Activated CD8-positive, alpha-beta memory T cell treated with anti-CD3 and anti-CD28 coated beads, Interleukin-2, amount 10 ng/mL, durations not matched to agents 7 days and 5 days (primary cell): ENCODE results near the gene FHOD1. TPM values are rescaled to one million over a fixed set of nuclear protein-coding genes. Genes with fewer than 3 reads are reported as not detected.
A peak's percentile ranks its signal among the peaks of the same experiment; 100 is the strongest.

ENCODE experiments used
- ATAC-seq: fragments of 150-1000 bp; cut with Tn5 transposase; one replicate; pipeline ENCODE4 v1.10.0; 2021; ENCODE audit warnings: moderate library complexity
- CTCF ChIA-PET: fragments of 350-600 bp; sonication (Branson Sonifier 250); formaldehyde crosslinking; loops from one replicate; lab custom pipeline; 2021; ENCODE audit warnings: antibody characterized with exemption; lab: Charles Lee
- DNase-seq: peaks from one replicate; pipeline ENCODE4 v3.0.0-alpha.2; 2020
- H3K27ac Mint-ChIP-seq: one replicate; pipeline ENCODE4 v1.8.0; 2021; ENCODE audit warnings: mild to moderate bottlenecking, mixed read lengths
- H3K27me3 Mint-ChIP-seq: one replicate; pipeline ENCODE4 v1.8.0; 2021; ENCODE audit warnings: mixed read lengths
- H3K36me3 Mint-ChIP-seq: one replicate; pipeline ENCODE4 v1.8.0; 2021; ENCODE audit warnings: mild to moderate bottlenecking, mixed read lengths
- H3K4me1 Mint-ChIP-seq: one replicate; pipeline ENCODE4 v1.8.0; 2021; ENCODE audit warnings: mixed read lengths
- H3K4me3 Mint-ChIP-seq: one replicate; pipeline ENCODE4 v1.8.0; 2021; ENCODE audit warnings: mild to moderate bottlenecking, moderate library complexity, mixed read lengths
- H3K9me3 Mint-ChIP-seq: one replicate; pipeline ENCODE4 v1.8.0; 2022; ENCODE audit warnings: low read depth, mixed read lengths
- microRNA-seq: library from miRNA; unstranded; fragments of <30 nt; microRNA quantifications from one replicate; pipeline ENCODE4 v1.2.0, GENCODE V29; 2022
- total RNA-seq, 2 experiments: library from RNA; stranded (reverse); gene quantifications; one replicate each; pipeline ENCODE4 v1.2.3, GENCODE V29; 2021

Gene FHOD1
- total RNA-seq, 2 experiments from 2014 or later, result 101 to 111 TPM

DNA sequence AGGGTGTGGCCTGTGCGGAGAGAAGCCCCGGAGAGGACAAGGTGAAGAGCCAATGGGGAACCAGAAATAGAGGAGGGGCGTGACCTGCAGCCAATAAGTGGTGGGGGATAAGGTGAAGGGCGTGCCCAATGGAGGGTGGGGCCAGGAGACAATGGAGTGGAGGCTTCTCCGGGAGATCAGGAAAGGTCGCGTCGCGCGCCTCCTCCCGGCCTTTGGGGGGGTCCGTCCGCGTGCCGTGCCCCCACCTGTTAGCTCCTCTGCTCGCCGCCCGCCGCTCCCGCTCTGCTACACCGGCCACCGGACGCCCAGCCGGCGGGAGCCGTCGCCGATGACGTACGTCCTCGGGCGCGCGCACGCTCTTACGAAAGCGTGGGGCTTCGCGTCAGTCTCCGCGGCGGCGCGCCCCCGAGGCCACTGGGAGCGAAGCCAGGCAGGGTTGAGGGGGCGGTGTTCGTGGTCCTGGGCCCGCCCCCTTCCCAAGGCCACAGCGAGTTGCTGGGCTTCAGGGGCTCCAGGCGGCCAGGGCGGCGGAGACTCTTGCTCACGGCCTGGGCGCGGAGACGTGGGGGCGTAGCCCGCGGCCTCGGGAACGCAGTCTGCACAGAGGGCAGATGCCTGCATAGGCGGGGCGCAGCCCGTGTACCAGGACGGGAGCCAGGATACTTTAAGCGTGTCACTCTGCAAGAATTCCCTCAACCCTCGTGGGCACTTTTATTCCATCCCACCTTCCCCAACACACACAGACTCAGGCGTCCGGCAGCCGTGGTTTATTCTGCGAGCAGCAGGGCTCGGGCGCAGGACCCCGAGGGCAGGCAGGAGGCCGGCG lies 63.4 kb downstream of the FHOD1 start, which contains the start of gene MATCAP1:
MATCAP1 (minus strand) TSS at position 337 of the 826 bp plus-strand sequence. CDS start 3,353 bp downstream, outside the sequence.
- peaks cover 18% of the 10 kb centered on the region for H3K27me3 Mint-ChIP-seq
- DNase-seq (peak; percentile 98), ATAC-seq (peak; percentile 96)
- peak within 1 kb of the TSS; percentile 31 for H3K4me3 Mint-ChIP-seq
- peaks cover 16% of the 10 kb centered on the region for H3K4me1 Mint-ChIP-seq
- H3K9me3 Mint-ChIP-seq, result no peaks in the 10 kb centered on the region
- CTCF ChIA-PET, result interaction anchor here (0.6 to 5.0 kb wide), 20 partner anchors 9 to 236 kb away, joined by 3 to 72 read pairs (median 5); partner anchors contain the start of genes CES3, ELMO3, FBXL8 and HSF4
- no peaks in the 10 kb centered on the region for H3K36me3 Mint-ChIP-seq
- no peak within 1 kb of the TSS for H3K27ac Mint-ChIP-seq

DNA sequence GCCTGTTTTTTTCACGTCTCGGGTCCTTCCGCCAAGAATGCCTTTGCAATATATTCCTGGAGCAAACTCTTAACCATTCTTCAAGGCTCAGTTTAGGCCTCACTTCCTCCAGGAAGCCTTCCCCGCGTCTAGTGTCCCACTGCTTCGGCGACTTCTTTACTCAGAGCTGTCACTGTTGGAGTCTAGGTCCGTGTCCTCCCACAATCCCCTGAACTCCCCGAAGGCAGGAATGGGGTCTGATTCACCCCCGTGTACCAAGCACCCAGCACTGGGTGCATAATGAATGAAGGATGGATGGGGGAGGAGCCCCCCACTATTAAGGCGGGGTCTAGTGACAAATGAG lies 64.0 kb downstream of the FHOD1 start:
- DNase-seq (no peak), ATAC-seq (no peak)
- no peaks in the 10 kb centered on the region for H3K36me3 Mint-ChIP-seq
- CTCF ChIA-PET, result interaction anchor here (0.6 to 5.0 kb wide), 11 partner anchors 9 to 231 kb away, joined by 3 to 72 read pairs (median 5); partner anchors contain the start of genes CES3, FBXL8, HSF4 and NOL3
- H3K27ac Mint-ChIP-seq, result no peak overlapping the region
- H3K27me3 Mint-ChIP-seq, result peaks cover 18% of the 10 kb centered on the region
- H3K4me1 Mint-ChIP-seq, result peaks cover 21% of the 10 kb centered on the region
- no peaks in the 10 kb centered on the region for H3K9me3 Mint-ChIP-seq
- no peak overlapping the region for H3K4me3 Mint-ChIP-seq

DNA sequence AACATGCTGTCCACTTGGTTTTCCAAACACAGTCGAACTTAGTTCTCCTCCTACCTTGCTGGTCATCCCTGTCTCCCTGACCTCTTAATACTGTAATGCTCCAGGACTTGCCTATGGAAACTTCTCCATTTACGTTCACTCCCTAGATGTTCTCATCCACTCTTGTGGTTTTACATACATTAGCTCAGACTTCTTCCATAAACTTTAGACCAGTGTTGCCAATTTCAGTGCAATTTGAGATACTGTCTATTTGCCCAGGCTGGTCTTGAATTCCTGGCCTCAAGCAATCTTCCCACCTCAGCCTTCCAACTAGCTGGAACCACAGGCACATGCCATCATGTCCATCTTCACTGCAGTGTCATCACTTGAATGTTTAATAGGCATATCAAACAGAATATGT lies 65.0 kb downstream of the FHOD1 start:
- DNase-seq (no peak), ATAC-seq (no peak)
- CTCF ChIA-PET, result interaction anchor here (1.3 to 5.0 kb wide), 10 partner anchors 9 to 228 kb away, joined by 3 to 72 read pairs (median 5); partner anchors contain the start of genes FBXL8, HSF4, NOL3 and TRADD
- Mint-ChIP-seq H3K4me1 (peaks cover 28% of the 10 kb centered on the region), H3K27ac (no peak overlapping the region), H3K27me3 (peaks cover 24% of the 10 kb centered on the region), H3K9me3 (no peaks in the 10 kb centered on the region), H3K4me3 (no peak overlapping the region), H3K36me3 (no peaks in the 10 kb centered on the region)

DNA sequence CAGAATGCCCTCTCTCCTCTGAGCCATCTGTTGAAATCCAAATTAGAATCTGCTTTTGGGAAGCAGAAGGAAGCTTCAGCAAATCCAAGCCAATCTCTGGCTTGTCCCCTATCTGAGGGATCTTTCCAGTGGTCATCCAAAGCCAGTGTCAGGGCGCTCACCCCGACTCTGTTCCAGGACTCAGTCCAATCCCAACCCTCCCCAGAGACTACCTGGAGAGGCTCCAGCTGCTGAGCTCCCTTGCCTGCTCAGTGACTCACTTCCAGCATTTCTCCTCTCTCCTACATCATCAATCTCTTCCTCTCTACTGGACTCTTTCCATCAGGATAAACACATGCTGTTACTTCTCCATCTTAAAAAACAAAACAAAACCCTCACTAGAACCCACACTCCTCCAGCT lies 65.9 kb downstream of the FHOD1 start:
- Mint-ChIP-seq H3K27ac (no peak overlapping the region), H3K4me3 (no peak overlapping the region), H3K36me3 (no peaks in the 10 kb centered on the region), H3K4me1 (peaks cover 28% of the 10 kb centered on the region), H3K27me3 (peaks cover 25% of the 10 kb centered on the region), H3K9me3 (no peaks in the 10 kb centered on the region)
- CTCF ChIA-PET, result interaction anchor here (1.3 to 5.0 kb wide), 5 partner anchors 21 to 174 kb away, joined by 3 to 72 read pairs (median 4); partner anchors contain the start of genes FBXL8, HSF4 and TRADD
- ATAC-seq (no peak), DNase-seq (no peak)

DNA sequence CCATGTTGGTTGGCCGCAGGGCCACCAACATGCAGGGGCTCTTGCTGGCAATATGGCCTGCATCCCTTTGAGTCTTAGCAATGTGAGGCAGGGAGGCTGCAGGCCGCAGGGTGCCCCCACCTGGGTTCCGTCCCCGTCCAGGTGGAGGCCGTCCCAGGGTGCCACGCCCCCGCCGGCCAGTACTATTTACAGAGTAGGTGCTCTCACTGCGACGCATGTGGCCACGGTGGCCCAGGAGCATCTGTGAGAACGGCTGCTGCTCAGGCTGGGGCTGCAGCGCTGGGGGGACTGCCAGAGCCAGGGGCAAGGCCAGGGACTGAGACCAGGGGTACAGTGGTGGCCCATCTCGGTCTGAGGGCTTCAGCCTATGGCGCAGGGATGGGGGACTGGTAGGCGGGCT lies 67.1 kb downstream of the FHOD1 start:
- H3K4me3 Mint-ChIP-seq, result no peak overlapping the region
- peaks cover 17% of the 10 kb centered on the region for H3K27me3 Mint-ChIP-seq
- no peaks in the 10 kb centered on the region for H3K36me3 Mint-ChIP-seq
- CTCF ChIA-PET, result interaction anchor here (0.9 to 1.6 kb wide), 3 partner anchors 10 to 25 kb away, joined by 4 to 9 read pairs (median 5); partner anchors contain the start of gene NOL3
- DNase-seq (no peak), ATAC-seq (no peak)
- peaks cover 21% of the 10 kb centered on the region for H3K4me1 Mint-ChIP-seq
- H3K9me3 Mint-ChIP-seq, result no peaks in the 10 kb centered on the region
- no peak overlapping the region for H3K27ac Mint-ChIP-seq

DNA sequence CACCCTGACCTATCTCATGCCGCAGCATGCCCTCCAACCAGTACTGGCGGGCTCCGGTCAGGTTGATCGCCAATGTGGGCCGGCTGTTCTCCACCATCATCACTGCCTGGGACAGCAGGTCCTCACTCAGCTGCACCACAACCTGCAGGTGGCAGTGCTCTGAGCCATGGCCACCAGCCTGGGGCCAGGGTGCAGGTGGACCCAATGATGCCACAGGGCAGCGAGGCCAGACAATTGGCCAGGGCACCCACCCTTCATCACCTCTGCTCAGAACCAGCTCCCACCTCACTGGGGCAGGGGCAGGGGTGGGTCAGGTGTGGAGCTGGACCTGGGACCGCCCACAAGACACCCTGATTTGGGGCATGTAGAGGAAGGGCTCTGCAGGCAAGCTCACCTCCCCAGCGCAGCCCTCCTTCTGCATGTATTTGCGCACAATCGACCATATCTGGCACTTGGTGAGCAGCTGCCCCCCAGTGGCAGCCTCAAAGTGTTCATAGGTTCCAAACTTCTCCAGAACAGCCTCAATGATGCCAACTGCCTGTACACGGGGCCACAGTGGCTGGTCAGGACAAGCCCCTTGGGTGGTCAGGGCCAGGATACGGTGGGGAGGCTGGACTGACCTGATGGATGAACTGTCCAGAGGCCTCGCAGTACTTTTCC lies 67.7 kb downstream of the FHOD1 start:
- Mint-ChIP-seq H3K9me3 (no peaks in the 10 kb centered on the region), H3K27ac (no peak overlapping the region), H3K4me1 (peaks cover 17% of the 10 kb centered on the region), H3K36me3 (no peaks in the 10 kb centered on the region), H3K27me3 (peaks cover 14% of the 10 kb centered on the region), H3K4me3 (no peak overlapping the region)
- CTCF ChIA-PET, result interaction anchor here (0.7 to 2.6 kb wide), 8 partner anchors 8 to 202 kb away, joined by 3 to 9 read pairs (median 4); partner anchors contain the start of genes NOL3 and PHAF1
- DNase-seq (no peak), ATAC-seq (no peak)

Small RNA genes within 50 kb of the gene (microRNA-seq; reads per million reads assigned to microRNA genes)
- gene MIR328, result 26.4 reads per million, percentile 47 among the genes with 10 or more reads in this experiment

Other genes with a start within 250 kb of the FHOD1 start
- 100 to 1,000 TPM; 180 to 196 TPM for gene CBFB, start 218.3 kb downstream of the FHOD1 start, total RNA-seq
- 10 to 100 TPM; 14.2 to 15.2 TPM for gene PHAF1, start 137.5 kb downstream of the FHOD1 start, total RNA-seq
- 1 to 10 TPM; 5.6 to 7.9 TPM for gene B3GNT9, start 96.5 kb downstream of the FHOD1 start, total RNA-seq
- 10 to 100 TPM; 36.4 to 52.6 TPM for gene TRADD, start 87.6 kb downstream of the FHOD1 start, total RNA-seq
- 10 to 100 TPM; 15.7 to 24.5 TPM for gene FBXL8, start 87.5 kb downstream of the FHOD1 start, total RNA-seq
- 10 to 100 TPM; 15.0 to 43.7 TPM for gene HSF4, start 82.7 kb downstream of the FHOD1 start, total RNA-seq
- 10 to 100 TPM in 1 of 2 experiments, 1 to 10 TPM in 1; 3.3 to 10.3 TPM for gene NOL3, start 76.9 kb downstream of the FHOD1 start, total RNA-seq
- gene MATCAP1, start 63.5 kb downstream of the FHOD1 start, total RNA-seq, result 10 to 100 TPM; 38.6 to 56.0 TPM
- gene EXOC3L1, start 57.3 kb downstream of the FHOD1 start, total RNA-seq, result not detected
- gene E2F4, start 55.3 kb downstream of the FHOD1 start, total RNA-seq, result 100 to 1,000 TPM; 147 to 148 TPM
- 1 to 10 TPM; 6.2 to 9.8 TPM for gene ELMO3, start 48.4 kb downstream of the FHOD1 start, total RNA-seq
- gene TMEM208, start 20.4 kb downstream of the FHOD1 start, total RNA-seq, result 10 to 100 TPM; 32.3 to 39.7 TPM
- gene SLC9A5, start 1.5 kb upstream of the FHOD1 start, total RNA-seq, result 1 to 10 TPM; 5.4 to 6.2 TPM
- gene PLEKHG4, start 32.1 kb upstream of the FHOD1 start, total RNA-seq, result 10 to 100 TPM in 1 of 2 experiments, 1 to 10 TPM in 1; 7.7 to 12.8 TPM
- gene KCTD19, start 79.3 kb upstream of the FHOD1 start, total RNA-seq, result 1 to 10 TPM; 1.1 to 3.3 TPM
- 1 to 10 TPM in 1 of 2 experiments, under 1 TPM in 1; 0.45 to 1.0 TPM for gene LRRC36, start 79.3 kb upstream of the FHOD1 start, total RNA-seq
- not detected for gene TPPP3, start 146.0 kb upstream of the FHOD1 start, total RNA-seq
- under 1 TPM; 0.41 to 0.49 TPM for gene ZDHHC1, start 169.0 kb upstream of the FHOD1 start, total RNA-seq
- gene HSD11B2, start 183.6 kb upstream of the FHOD1 start, total RNA-seq, result under 1 TPM in 1 of 2 experiments, not detected in 1; 0.14 TPM
- 10 to 100 TPM; 42.1 to 58.3 TPM for gene ATP6V0D1, start 233.7 kb upstream of the FHOD1 start, total RNA-seq
- gene AGRP, start 236.1 kb upstream of the FHOD1 start, total RNA-seq, result not detected